KMS-11 (cell line): Measurements from ENCODE around the gene DUOX1.

Source experiments
- H2AFZ ChIP-seq: fragments of 200-600 bp; sonication (generic); 2 replicates; pipeline ENCODE4 v1.6.1; 2016; ENCODE audit warnings: antibody characterized with exemption, mixed run types, low read depth
- H3K27ac ChIP-seq: fragments of 200-600 bp; sonication (generic); 2 replicates; pipeline ENCODE4 v1.6.1; 2016; ENCODE audit warnings: mild to moderate bottlenecking, mixed run types
- H3K27me3 ChIP-seq: fragments of 200-600 bp; sonication (generic); 2 replicates; pipeline ENCODE4 v1.6.1; 2017; ENCODE audit warnings: mild to moderate bottlenecking, low read depth, mixed run types, moderate library complexity; ENCODE audit not compliant: insufficient read depth
- H3K36me3 ChIP-seq: fragments of 200-600 bp; sonication (generic); 2 replicates; pipeline ENCODE4 v1.6.1; 2017; ENCODE audit warnings: mild to moderate bottlenecking, mixed run types; ENCODE audit not compliant: insufficient read depth
- H3K4me1 ChIP-seq: fragments of 200-600 bp; sonication (generic); 2 replicates; pipeline ENCODE4 v1.6.1; 2016; ENCODE audit warnings: mild to moderate bottlenecking, low read depth, mixed run types; ENCODE audit not compliant: poor library complexity, severe bottlenecking
- H3K4me2 ChIP-seq: fragments of 200-600 bp; sonication (generic); 2 replicates; pipeline ENCODE4 v1.7.0; 2016; ENCODE audit warnings: mild to moderate bottlenecking, mixed run types
- H3K4me3 ChIP-seq: fragments of 200-600 bp; sonication (generic); IDR thresholded peaks from 2 replicates; pipeline ENCODE4 v1.6.1; 2017; ENCODE audit warnings: low read depth, low read length, mixed read lengths; ENCODE audit not compliant: insufficient read depth
- H3K79me2 ChIP-seq: fragments of 200-600 bp; sonication (generic); 2 replicates; pipeline ENCODE4 v1.6.1; 2016; ENCODE audit warnings: low read depth, mixed run types; ENCODE audit not compliant: insufficient read depth
- H3K9ac ChIP-seq: fragments of 200-600 bp; sonication (generic); 2 replicates; pipeline ENCODE4 v1.6.1; 2016; ENCODE audit warnings: mild to moderate bottlenecking, mixed run types
- H4K20me1 ChIP-seq: fragments of 200-600 bp; sonication (generic); 2 replicates; pipeline ENCODE4 v1.6.1; 2016; ENCODE audit warnings: mild to moderate bottlenecking, mixed run types; ENCODE audit not compliant: insufficient read depth
- CTCF ChIP-seq: fragments of 200-600 bp; sonication (generic); conservative IDR thresholded peaks from 2 replicates; pipeline ENCODE4 v1.6.1; 2017; ENCODE audit warnings: low read depth, mild to moderate bottlenecking, antibody characterized with exemption, low read length, moderate library complexity, mixed read lengths

Gene DUOX1

DNA sequence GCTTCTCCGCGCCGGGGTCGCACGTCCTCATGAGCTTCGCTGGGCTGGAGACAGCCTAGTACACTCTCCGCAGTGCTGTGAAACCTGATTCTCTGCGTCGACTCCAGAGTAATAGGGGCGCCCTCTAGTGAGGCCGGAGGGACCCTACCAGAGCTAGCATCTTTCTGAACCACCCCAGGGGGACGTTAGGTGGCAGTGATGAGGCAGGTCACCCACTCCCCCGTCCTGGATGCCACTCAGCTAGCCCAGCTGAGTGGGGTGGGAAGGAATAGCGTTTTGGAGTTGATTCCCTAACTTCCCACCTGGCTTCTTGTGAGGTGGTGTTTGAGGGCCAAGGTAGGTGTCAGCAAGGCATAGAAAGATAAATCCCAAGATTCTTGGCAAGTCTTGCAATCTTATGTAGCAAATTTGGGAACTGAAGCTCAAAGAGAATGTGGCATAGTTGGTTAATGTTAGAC, 11.6 kb upstream of the DUOX1 start:
- Histone ChIP-seq H3K9ac (no peak overlapping the region), H3K79me2 (no peaks in the 10 kb centered on the region), H3K4me2 (peak overlapping the region; percentile 39; the same call in 1 of the 2 replicates), H3K27ac (no peak overlapping the region), H3K4me1 (no peaks in the 10 kb centered on the region), H3K27me3 (peaks cover 21% of the 10 kb centered on the region), H2AFZ (peak overlapping the region; percentile 66; the same call in 1 of the 2 replicates), H3K4me3 (no peak overlapping the region), H4K20me1 (no peaks in the 10 kb centered on the region), H3K36me3 (no peaks in the 10 kb centered on the region)
- peak; percentile 98 for TF ChIP-seq CTCF

- Histone ChIP-seq H2AFZ (no peak overlapping the region), H3K4me3 (no peak overlapping the region), H4K20me1 (no peaks in the 10 kb centered on the region), H3K36me3 (no peaks in the 10 kb centered on the region), H3K4me2 (no peak overlapping the region), H3K9ac (no peak overlapping the region), H3K27me3 (peaks cover 13% of the 10 kb centered on the region), H3K27ac (no peak overlapping the region), H3K79me2 (no peaks in the 10 kb centered on the region), H3K4me1 (no peaks in the 10 kb centered on the region)
- no peak for TF ChIP-seq CTCF
These were observed 10.8 kb upstream of the DUOX1 start for GRCh38 chr15:45118996-45119395.

DNA sequence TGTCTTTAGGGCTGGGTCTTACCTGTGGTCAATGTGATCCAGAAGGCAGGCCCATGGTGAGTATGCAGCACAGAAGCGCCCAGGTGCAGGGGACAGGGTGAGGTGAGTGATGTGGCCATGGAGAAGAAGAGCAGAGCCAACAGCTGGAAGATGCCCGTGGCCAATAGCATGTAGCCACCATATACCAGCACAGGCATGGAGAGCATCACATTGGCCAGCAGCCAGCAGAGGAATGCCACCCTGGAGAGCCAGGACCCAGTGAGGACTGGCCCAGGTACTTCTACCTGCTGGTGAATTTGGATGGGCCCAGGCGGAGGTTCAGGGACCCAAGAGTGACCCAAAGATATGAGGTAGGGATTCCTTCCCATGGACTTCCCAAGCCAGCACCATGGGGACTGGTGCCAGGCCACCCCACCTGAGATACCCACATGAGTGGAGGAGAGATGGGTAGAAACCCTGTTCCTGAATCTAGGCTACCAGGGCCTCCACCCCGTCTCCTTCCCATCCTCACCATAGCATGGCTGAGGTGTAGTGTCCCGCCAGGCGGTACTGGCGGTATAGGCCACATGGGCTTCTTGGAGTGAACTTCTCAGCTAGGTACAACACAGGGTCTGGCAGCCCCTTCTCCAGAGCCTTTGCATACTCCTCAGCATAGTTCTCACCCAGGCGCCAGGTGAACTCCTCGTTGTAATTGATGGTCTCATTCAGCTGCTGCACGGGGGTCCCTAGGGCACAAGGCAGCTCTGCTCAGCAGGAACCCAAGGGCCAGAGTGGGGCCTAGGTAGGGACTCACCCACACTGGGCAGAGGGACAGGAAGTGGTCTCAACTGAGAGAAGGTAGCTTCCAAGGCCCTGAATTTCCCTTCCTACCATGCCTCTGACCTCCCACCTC, 9.5 kb upstream of the DUOX1 start:
- H3K9ac ChIP-seq: no peak overlapping the region
- no peak overlapping the region for H2AFZ ChIP-seq
- H3K36me3 ChIP-seq: no peaks in the 10 kb centered on the region
- H3K4me3 ChIP-seq: no peak overlapping the region
- no peak overlapping the region for H3K4me2 ChIP-seq
- no peak overlapping the region for H3K27ac ChIP-seq
- peaks cover 1% of the 10 kb centered on the region; the same call in 1 of the 2 replicates for H3K27me3 ChIP-seq
- no peak for TF ChIP-seq CTCF
- H3K4me1 ChIP-seq: no peaks in the 10 kb centered on the region
- H3K79me2 ChIP-seq: no peaks in the 10 kb centered on the region
- no peaks in the 10 kb centered on the region for H4K20me1 ChIP-seq

- no peak for TF ChIP-seq CTCF
- no peaks in the 10 kb centered on the region for H4K20me1 ChIP-seq
- no peaks in the 10 kb centered on the region for H3K79me2 ChIP-seq
- H3K36me3 ChIP-seq: no peaks in the 10 kb centered on the region
- H2AFZ ChIP-seq: no peak overlapping the region
- no peaks in the 10 kb centered on the region for H3K4me1 ChIP-seq
- no peak overlapping the region for H3K27ac ChIP-seq
- no peak overlapping the region for H3K4me2 ChIP-seq
- no peaks in the 10 kb centered on the region for H3K27me3 ChIP-seq
- no peak overlapping the region for H3K9ac ChIP-seq
- H3K4me3 ChIP-seq: no peak overlapping the region
These were observed 8.8 kb upstream of the DUOX1 start for GRCh38 chr15:45121020-45121419.
